HL-60 (cell line): Measurements from ENCODE around the gene ASCL2.

Experiments used
- POLR2AphosphoS5 ChIP-seq: IDR thresholded peaks from 2 replicates; pipeline ENCODE4 v1.6.1; 2012; ENCODE audit warnings: low read depth
- TF ChIP-seq, protein P1 (sequence below): IDR thresholded peaks from one replicate; pipeline ENCODE4 v1.5.1; 2011; ENCODE audit warnings: low read length, control low read depth, inconsistent platforms; ENCODE audit not compliant: insufficient read depth

DNA sequence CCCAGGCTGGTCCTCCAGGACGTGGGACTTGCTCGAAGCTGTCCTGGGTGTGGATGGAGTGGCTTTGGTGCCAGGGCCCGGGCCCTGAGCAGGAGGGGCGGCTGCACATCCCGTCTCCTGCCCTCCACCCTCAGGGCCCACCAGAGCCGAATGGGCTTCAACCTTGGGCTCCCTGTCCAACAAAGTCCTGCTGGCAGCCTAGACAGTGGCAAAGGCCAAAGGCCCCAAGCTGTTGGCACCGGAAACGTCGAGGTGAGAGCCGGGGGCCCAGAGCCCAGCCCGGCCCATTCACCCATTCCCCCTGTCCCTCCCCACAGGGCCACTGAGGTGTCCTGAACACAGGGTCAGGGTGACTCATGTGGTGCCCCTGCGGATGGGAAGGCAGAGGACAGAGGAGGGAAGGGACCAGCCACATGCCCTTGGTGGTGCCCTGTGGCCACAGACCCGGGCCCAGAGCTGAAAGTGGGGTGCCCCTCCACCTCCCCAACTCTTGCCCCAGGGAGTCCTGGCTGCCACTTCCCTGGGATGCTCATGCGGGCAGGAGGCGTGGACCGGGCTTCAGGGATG, 40.5 kb upstream of the ASCL2 start:
- no peak; the same call in 1 of the 2 replicates for TF ChIP-seq POLR2AphosphoS5
- TF ChIP-seq, protein P1, sequence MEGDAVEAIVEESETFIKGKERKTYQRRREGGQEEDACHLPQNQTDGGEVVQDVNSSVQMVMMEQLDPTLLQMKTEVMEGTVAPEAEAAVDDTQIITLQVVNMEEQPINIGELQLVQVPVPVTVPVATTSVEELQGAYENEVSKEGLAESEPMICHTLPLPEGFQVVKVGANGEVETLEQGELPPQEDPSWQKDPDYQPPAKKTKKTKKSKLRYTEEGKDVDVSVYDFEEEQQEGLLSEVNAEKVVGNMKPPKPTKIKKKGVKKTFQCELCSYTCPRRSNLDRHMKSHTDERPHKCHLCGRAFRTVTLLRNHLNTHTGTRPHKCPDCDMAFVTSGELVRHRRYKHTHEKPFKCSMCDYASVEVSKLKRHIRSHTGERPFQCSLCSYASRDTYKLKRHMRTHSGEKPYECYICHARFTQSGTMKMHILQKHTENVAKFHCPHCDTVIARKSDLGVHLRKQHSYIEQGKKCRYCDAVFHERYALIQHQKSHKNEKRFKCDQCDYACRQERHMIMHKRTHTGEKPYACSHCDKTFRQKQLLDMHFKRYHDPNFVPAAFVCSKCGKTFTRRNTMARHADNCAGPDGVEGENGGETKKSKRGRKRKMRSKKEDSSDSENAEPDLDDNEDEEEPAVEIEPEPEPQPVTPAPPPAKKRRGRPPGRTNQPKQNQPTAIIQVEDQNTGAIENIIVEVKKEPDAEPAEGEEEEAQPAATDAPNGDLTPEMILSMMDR = no peak
